Measurements from ENCODE around the gene CGRRF1. TPM values are rescaled to one million over a fixed set of nuclear protein-coding genes. Genes with fewer than 3 reads are reported as not detected.

CGRRF1 gene
- total RNA-seq, 2 experiments from 2014 or later: 34.5 to 42.8 TPM

GRCh38 chr14:54567639-54568561 lies 58.2 kb downstream of the CGRRF1 start:
- H3K9me3 ChIP-seq (ENCODE audit: control insufficient read depth in 1 of 2, insufficient read depth in 1 of 2, low read length in 2 of 2): peaks cover 0 to 7% of the 10 kb centered on the region in 2 experiments
- Mint-ChIP-seq H3K4me1 (ENCODE audit: low read depth) (peaks cover 15% of the 10 kb centered on the region), H3K4me3 (peak overlapping the region; percentile 96), H3K27ac (peak overlapping the region; percentile 78), H3K36me3 (ENCODE audit: low read depth) (peaks cover 7% of the 10 kb centered on the region), H3K27me3 (peaks cover 34% of the 10 kb centered on the region), H3K9me3 (peaks cover 2% of the 10 kb centered on the region)
- ATAC-seq (ENCODE audit: poor library complexity) (peak; percentile 17), DNase-seq (peak; percentile 14 to 75 (median 26))
- intact Hi-C loops (cut with DNase I, micrococcal nuclease): loop anchor here (5.0 to 10.0 kb wide), 7 partner anchors 59 to 597 kb away; partner anchors contain the start of genes GCH1 (in 2 of the 2), CDKN3 (in 1 of the 2) and GMFB (in 1 of the 2)
- POLR2A ChIA-PET: interaction anchor here (0.6 to 3.1 kb wide), 5 partner anchors 58 to 335 kb away, joined by 3 to 8 read pairs (median 3); partner anchors contain the start of genes CGRRF1 and GCH1
- H3K27ac ChIP-seq (ENCODE audit: low read depth in 1 of 2, low read length in 2 of 2): no peak overlapping the region
- H3K36me3 ChIP-seq (ENCODE audit: insufficient read depth, low read length): no peaks in the 10 kb centered on the region
- H3K4me3 ChIP-seq (ENCODE audit: low read length): peak overlapping the region; percentile 70
- CTCF ChIA-PET: interaction anchor here (1.3 to 8.9 kb wide), 2 partner anchors 124 to 206 kb away, joined by 5 to 104 read pairs; no protein-coding TSS in a partner anchor
- H3K4me1 ChIP-seq (ENCODE audit: insufficient read depth, low read length): peaks cover 29% of the 10 kb centered on the region
- TF ChIP-seq, protein P1, sequence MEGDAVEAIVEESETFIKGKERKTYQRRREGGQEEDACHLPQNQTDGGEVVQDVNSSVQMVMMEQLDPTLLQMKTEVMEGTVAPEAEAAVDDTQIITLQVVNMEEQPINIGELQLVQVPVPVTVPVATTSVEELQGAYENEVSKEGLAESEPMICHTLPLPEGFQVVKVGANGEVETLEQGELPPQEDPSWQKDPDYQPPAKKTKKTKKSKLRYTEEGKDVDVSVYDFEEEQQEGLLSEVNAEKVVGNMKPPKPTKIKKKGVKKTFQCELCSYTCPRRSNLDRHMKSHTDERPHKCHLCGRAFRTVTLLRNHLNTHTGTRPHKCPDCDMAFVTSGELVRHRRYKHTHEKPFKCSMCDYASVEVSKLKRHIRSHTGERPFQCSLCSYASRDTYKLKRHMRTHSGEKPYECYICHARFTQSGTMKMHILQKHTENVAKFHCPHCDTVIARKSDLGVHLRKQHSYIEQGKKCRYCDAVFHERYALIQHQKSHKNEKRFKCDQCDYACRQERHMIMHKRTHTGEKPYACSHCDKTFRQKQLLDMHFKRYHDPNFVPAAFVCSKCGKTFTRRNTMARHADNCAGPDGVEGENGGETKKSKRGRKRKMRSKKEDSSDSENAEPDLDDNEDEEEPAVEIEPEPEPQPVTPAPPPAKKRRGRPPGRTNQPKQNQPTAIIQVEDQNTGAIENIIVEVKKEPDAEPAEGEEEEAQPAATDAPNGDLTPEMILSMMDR (IDR thresholded peaks at IDR 0.05): no peak
- peaks cover 6 to 12% of the 10 kb centered on the region in 2 experiments for H3K27me3 ChIP-seq (ENCODE audit: control insufficient read depth in 1 of 2, insufficient read depth in 2 of 2, low read length in 2 of 2)

GRCh38 chr14:54568821-54569595 lies 59.3 kb downstream of the CGRRF1 start:
- Histone ChIP-seq H3K4me3 (ENCODE audit: low read length) (no peak overlapping the region), H3K9me3 (ENCODE audit: control insufficient read depth in 1 of 2, insufficient read depth in 1 of 2, low read length in 2 of 2) (peaks cover 0 to 14% of the 10 kb centered on the region in 2 experiments), H3K27me3 (ENCODE audit: control insufficient read depth in 1 of 2, insufficient read depth in 2 of 2, low read length in 2 of 2) (peaks cover 6 to 12% of the 10 kb centered on the region in 2 experiments), H3K27ac (ENCODE audit: low read depth in 1 of 2, low read length in 2 of 2) (no peak overlapping the region), H3K36me3 (ENCODE audit: insufficient read depth, low read length) (no peaks in the 10 kb centered on the region), H3K4me1 (ENCODE audit: insufficient read depth, low read length) (peaks cover 29% of the 10 kb centered on the region)
- H3K4me3 Mint-ChIP-seq: peak overlapping the region; percentile 60
- ATAC-seq (ENCODE audit: poor library complexity) (no peak), DNase-seq (no peak)
- peaks cover 39% of the 10 kb centered on the region for H3K27me3 Mint-ChIP-seq
- intact Hi-C loops (cut with DNase I, micrococcal nuclease): loop anchor here (5.0 to 10.0 kb wide), 7 partner anchors 58 to 596 kb away; partner anchors contain the start of genes GCH1 (in 2 of the 2), CDKN3 (in 1 of the 2) and GMFB (in 1 of the 2)
- H3K27ac Mint-ChIP-seq: no peak overlapping the region
- H3K9me3 Mint-ChIP-seq: peaks cover 8% of the 10 kb centered on the region
- TF ChIP-seq, protein P1 (IDR thresholded peaks at IDR 0.05): no peak
- ChIA-PET POLR2A (interaction anchor here (0.8 to 1.5 kb wide), 2 partner anchors 58 to 205 kb away, joined by 3 read pairs; no protein-coding TSS in a partner anchor), CTCF (interaction anchor here (8.9 kb wide), 1 partner anchor 205 kb away, joined by 104 read pairs; no protein-coding TSS in a partner anchor)
- H3K36me3 Mint-ChIP-seq (ENCODE audit: low read depth): peaks cover 7% of the 10 kb centered on the region
- peaks cover 14% of the 10 kb centered on the region for H3K4me1 Mint-ChIP-seq (ENCODE audit: low read depth)

- Histone ChIP-seq H3K27me3 (ENCODE audit: control insufficient read depth in 1 of 2, insufficient read depth in 2 of 2, low read length in 2 of 2) (peaks cover 6 to 12% of the 10 kb centered on the region in 2 experiments), H3K4me3 (ENCODE audit: low read length) (no peak overlapping the region), H3K9me3 (ENCODE audit: control insufficient read depth in 1 of 2, insufficient read depth in 1 of 2, low read length in 2 of 2) (peaks cover 0 to 14% of the 10 kb centered on the region in 2 experiments), H3K27ac (ENCODE audit: low read depth in 1 of 2, low read length in 2 of 2) (no peak overlapping the region), H3K36me3 (ENCODE audit: insufficient read depth, low read length) (no peaks in the 10 kb centered on the region), H3K4me1 (ENCODE audit: insufficient read depth, low read length) (peaks cover 23% of the 10 kb centered on the region)
- peaks cover 4% of the 10 kb centered on the region for H3K4me1 Mint-ChIP-seq (ENCODE audit: low read depth)
- H3K27me3 Mint-ChIP-seq: peaks cover 50% of the 10 kb centered on the region
- H3K27ac Mint-ChIP-seq: no peak overlapping the region
- POLR2A ChIA-PET: interaction anchor here (1.5 kb wide), 1 partner anchor 204 kb away, joined by 3 read pairs; no protein-coding TSS in a partner anchor
- peaks cover 8% of the 10 kb centered on the region for H3K9me3 Mint-ChIP-seq
- DNase-seq (no peak), ATAC-seq (ENCODE audit: poor library complexity) (no peak)
- intact Hi-C loops (cut with DNase I, micrococcal nuclease): no loop called here
- peaks cover 7% of the 10 kb centered on the region for H3K36me3 Mint-ChIP-seq (ENCODE audit: low read depth)
- CTCF ChIA-PET: no interaction called here
- TF ChIP-seq, protein P1 (IDR thresholded peaks at IDR 0.05): no peak
- no peak overlapping the region for H3K4me3 Mint-ChIP-seq
Measured at GRCh38 chr14:54570047-54570446, 60.3 kb downstream of the CGRRF1 start.

All from CD4-positive, alpha-beta T cell (primary cell).